Thyroid gland (tissue), 4 donors: ENCODE results near the gene MDN1. TPM values are rescaled to one million over a fixed set of nuclear protein-coding genes. Genes with fewer than 3 reads are reported as not detected.

ENCODE experiments used
- DNase-seq, 2 donors: peaks; one replicate each; pipeline ENCODE4 v3.0.0-alpha.2; 2019
- H3K27ac ChIP-seq, 3 donors: fragments of 200-600 bp; sonication (generic); 1 replicate in 2 of 3; 2 replicates in 1 of 3; pipeline ENCODE4 v1.5.1; 2016 to 2019; ENCODE audit warnings: mild to moderate bottlenecking in 1 of 3, moderate library complexity in 1 of 3
- H3K27me3 ChIP-seq: fragments of 200-600 bp; sonication (generic); one replicate; pipeline ENCODE4 v1.5.1; 2019
- H3K36me3 ChIP-seq, 2 donors: fragments of 200-600 bp; sonication (generic); one replicate each; pipeline ENCODE4 v1.5.1; 2016 to 2019
- H3K4me1 ChIP-seq, 2 donors: fragments of 200-600 bp; sonication (generic); one replicate each; pipeline ENCODE4 v1.5.1; 2017 to 2019
- H3K4me3 ChIP-seq, 3 donors: fragments of 200-600 bp; sonication (generic); replicated peaks in 1 of 3; 1 replicate in 2 of 3; 2 replicates in 1 of 3; pipeline ENCODE4 v1.5.1; 2016; ENCODE audit warnings: mild to moderate bottlenecking in 1 of 3
- H3K9me3 ChIP-seq: fragments of 200-600 bp; sonication (generic); one replicate; pipeline ENCODE4 v1.5.1; 2017
- CTCF ChIP-seq, 6 experiments: fragments of 200-600 bp in 3 of 6; fragments of 450-650 bp in 3 of 6; sonication (generic) in 3 of 6; IDR thresholded peaks; one replicate each; pipeline ENCODE4 v1.5.1; 2016 to 2019; ENCODE audit warnings: antibody characterized with exemption in 6 of 6, mild to moderate bottlenecking in 2 of 6, inconsistent platforms in 1 of 6, moderate library complexity in 1 of 6
- POLR2A ChIP-seq, 2 donors: fragments of 450-650 bp; IDR thresholded peaks; one replicate each; pipeline ENCODE4 v1.6.1; 2017; ENCODE audit warnings: antibody characterized with exemption in 2 of 2, mild to moderate bottlenecking in 2 of 2, moderate library complexity in 1 of 2
- WGBS, 2 donors: methylation state at CpG; one replicate each; pipeline ENCODE4 v1.1.5; 2017; 5-methylcytosine and 5-hydroxymethylcytosine counted together
- intact Hi-C: fragments of 100-400 bp; cut with DNase I; formaldehyde crosslinking; loops from one replicate; pipeline ENCODE4 v1.15.1; 2023
- total RNA-seq, 4 donors: library from RNA; depleted of rRNA; stranded (reverse); fragments of >200 nt; gene quantifications; one replicate each; pipeline ENCODE4 v1.2.3, GENCODE V29; 2016

The MDN1 gene
- total RNA-seq, 4 donors from 2014 or later = 32.0 to 44.7 (median 40.1) TPM

GRCh38 chr6:89623749-89624148 lies 195.8 kb downstream of the MDN1 start:
- no peak overlapping the region for H3K27ac ChIP-seq
- H3K36me3 ChIP-seq = no peaks in the 10 kb centered on the region
- H3K4me1 ChIP-seq = no peaks in the 10 kb centered on the region
- TF ChIP-seq POLR2A (IDR thresholded peaks at IDR 0.05) = no peak
- no peak for TF ChIP-seq CTCF (IDR thresholded peaks at IDR 0.05)
- no peaks in the 10 kb centered on the region for H3K27me3 ChIP-seq
- H3K4me3 ChIP-seq = no peak overlapping the region
- H3K9me3 ChIP-seq = no peaks in the 10 kb centered on the region
- no peak for DNase-seq
- intact Hi-C loops = no loop called here
- WGBS, 2 donors = 90 to 94% methylated on average over 8 of the region's 8 CpGs

- no peak for TF ChIP-seq POLR2A (IDR thresholded peaks at IDR 0.05)
- no peak for TF ChIP-seq CTCF (IDR thresholded peaks at IDR 0.05)
- intact Hi-C loops = no loop called here
- Histone ChIP-seq H3K4me1 (no peaks in the 10 kb centered on the region), H3K36me3 (no peaks in the 10 kb centered on the region), H3K27ac (no peak overlapping the region), H3K27me3 (no peaks in the 10 kb centered on the region), H3K9me3 (no peaks in the 10 kb centered on the region), H3K4me3 (no peak overlapping the region)
- DNase-seq = no peak
- WGBS, 2 donors = 94 to 97% methylated on average over 6 of the region's 6 CpGs
These were observed 200.0 kb downstream of the MDN1 start for GRCh38 chr6:89619567-89619966.

GRCh38 chr6:89618026-89618425 lies 201.6 kb downstream of the MDN1 start:
- no peaks in the 10 kb centered on the region for H3K4me1 ChIP-seq
- no peaks in the 10 kb centered on the region for H3K27me3 ChIP-seq
- intact Hi-C loops = no loop called here
- no peak for TF ChIP-seq CTCF (IDR thresholded peaks at IDR 0.05)
- TF ChIP-seq POLR2A (IDR thresholded peaks at IDR 0.05) = no peak
- no peak overlapping the region for H3K4me3 ChIP-seq
- H3K9me3 ChIP-seq = no peaks in the 10 kb centered on the region
- WGBS, 2 donors = 95% methylated on average over 6 of the region's 6 CpGs
- DNase-seq = no peak
- no peaks in the 10 kb centered on the region for H3K36me3 ChIP-seq
- H3K27ac ChIP-seq = no peak overlapping the region

GRCh38 chr6:89616531-89616930 lies 203.1 kb downstream of the MDN1 start:
- H3K27ac ChIP-seq = no peak overlapping the region
- no peak overlapping the region for H3K4me3 ChIP-seq
- intact Hi-C loops = no loop called here
- H3K9me3 ChIP-seq = no peaks in the 10 kb centered on the region
- DNase-seq = no peak
- H3K4me1 ChIP-seq = no peaks in the 10 kb centered on the region
- TF ChIP-seq POLR2A (IDR thresholded peaks at IDR 0.05) = no peak
- no peak for TF ChIP-seq CTCF (IDR thresholded peaks at IDR 0.05)
- WGBS, 2 donors = 92 to 94% methylated on average over 3 to 5 of the region's 5 CpGs
- no peaks in the 10 kb centered on the region for H3K36me3 ChIP-seq
- no peaks in the 10 kb centered on the region for H3K27me3 ChIP-seq

GRCh38 chr6:89615882-89616281 lies 203.7 kb downstream of the MDN1 start:
- intact Hi-C loops = no loop called here
- H3K4me1 ChIP-seq = no peaks in the 10 kb centered on the region
- no peak overlapping the region for H3K27ac ChIP-seq
- DNase-seq = no peak
- H3K9me3 ChIP-seq = no peaks in the 10 kb centered on the region
- H3K4me3 ChIP-seq = no peak overlapping the region
- no peak for TF ChIP-seq POLR2A (IDR thresholded peaks at IDR 0.05)
- TF ChIP-seq CTCF (IDR thresholded peaks at IDR 0.05) = no peak
- WGBS, 2 donors = 71 to 76% methylated on average over 4 to 5 of the region's 5 CpGs
- H3K36me3 ChIP-seq = no peaks in the 10 kb centered on the region
- no peaks in the 10 kb centered on the region for H3K27me3 ChIP-seq
